Measurements from ENCODE around the gene GRK5. TPM values are rescaled to one million over a fixed set of nuclear protein-coding genes. Genes with fewer than 3 reads are reported as not detected.
A peak's percentile ranks its signal among the peaks of the same experiment; 100 is the strongest.

The GRK5 gene
- 25.3 and 25.8 TPM in 2 replicates for total RNA-seq

DNA sequence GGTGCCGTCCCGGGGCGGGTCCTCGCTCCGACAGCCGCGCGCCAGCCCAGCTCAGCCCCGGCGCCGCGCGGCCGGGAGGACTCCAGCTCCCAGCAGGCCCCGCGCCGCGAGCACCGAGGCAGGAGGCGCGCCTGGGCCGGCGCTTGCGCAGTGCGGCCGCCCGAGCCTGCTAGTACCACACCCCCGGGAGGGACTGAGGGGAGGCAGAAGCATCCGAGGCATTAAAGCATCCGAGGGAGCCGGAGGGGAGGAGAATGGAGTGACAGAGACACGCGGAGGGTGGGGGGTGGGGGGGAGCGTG, at the start of gene GRK5:
Gene GRK5 (plus strand): TSS at position 206 of the 301 bp plus-strand sequence. CDS start 347 bp downstream, outside the sequence.
- Mint-ChIP-seq H3K36me3 (ENCODE audit: low read depth) (peaks cover 3% of the 10 kb centered on the region), H3K27me3 (ENCODE audit: insufficient read depth) (no peaks in the 10 kb centered on the region), H3K9me3 (no peaks in the 10 kb centered on the region), H3K27ac (peak within 1 kb of the TSS; percentile 99), H3K4me1 (ENCODE audit: low read depth) (peaks cover 49% of the 10 kb centered on the region), H3K4me3 (peak within 1 kb of the TSS; percentile 99)
- DNase-seq (ENCODE audit: low spot score) = peak; percentile 98
- intact Hi-C loops (cut with micrococcal nuclease) = loop anchor here (1.0 to 10.0 kb wide), 7 partner anchors 8 to 497 kb away; partner anchors contain the start of genes BAG3, CACUL1, EIF3A and TIAL1

DNA sequence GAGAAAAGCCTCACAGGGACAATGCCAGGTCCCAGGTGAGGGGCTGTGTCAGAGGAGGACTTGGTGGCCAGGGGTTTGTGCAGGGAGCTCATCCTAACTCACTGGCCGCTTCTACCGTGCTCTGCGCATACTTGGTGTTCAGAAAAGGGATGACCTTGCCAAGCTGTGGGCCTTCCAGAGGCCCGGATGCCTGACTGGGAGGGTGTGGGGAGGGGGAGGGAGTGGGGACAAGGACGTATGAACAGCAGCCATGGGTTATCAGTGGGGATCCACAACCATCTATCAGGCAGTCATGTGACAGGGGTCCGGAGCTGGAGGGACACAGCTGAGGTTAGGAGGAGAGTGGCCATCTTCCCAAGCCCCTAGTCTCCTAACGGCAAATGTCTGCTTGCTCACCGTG, 48.0 kb upstream of the GRK5 start:
- H3K27me3 Mint-ChIP-seq (ENCODE audit: insufficient read depth) = no peaks in the 10 kb centered on the region
- intact Hi-C loops (cut with micrococcal nuclease) = no loop called here
- no peak overlapping the region for H3K4me3 Mint-ChIP-seq
- H3K36me3 Mint-ChIP-seq (ENCODE audit: low read depth) = peaks cover 37% of the 10 kb centered on the region
- H3K4me1 Mint-ChIP-seq (ENCODE audit: low read depth) = peaks cover 21% of the 10 kb centered on the region
- no peak for DNase-seq (ENCODE audit: low spot score)
- H3K9me3 Mint-ChIP-seq = no peaks in the 10 kb centered on the region
- no peak overlapping the region for H3K27ac Mint-ChIP-seq

DNA sequence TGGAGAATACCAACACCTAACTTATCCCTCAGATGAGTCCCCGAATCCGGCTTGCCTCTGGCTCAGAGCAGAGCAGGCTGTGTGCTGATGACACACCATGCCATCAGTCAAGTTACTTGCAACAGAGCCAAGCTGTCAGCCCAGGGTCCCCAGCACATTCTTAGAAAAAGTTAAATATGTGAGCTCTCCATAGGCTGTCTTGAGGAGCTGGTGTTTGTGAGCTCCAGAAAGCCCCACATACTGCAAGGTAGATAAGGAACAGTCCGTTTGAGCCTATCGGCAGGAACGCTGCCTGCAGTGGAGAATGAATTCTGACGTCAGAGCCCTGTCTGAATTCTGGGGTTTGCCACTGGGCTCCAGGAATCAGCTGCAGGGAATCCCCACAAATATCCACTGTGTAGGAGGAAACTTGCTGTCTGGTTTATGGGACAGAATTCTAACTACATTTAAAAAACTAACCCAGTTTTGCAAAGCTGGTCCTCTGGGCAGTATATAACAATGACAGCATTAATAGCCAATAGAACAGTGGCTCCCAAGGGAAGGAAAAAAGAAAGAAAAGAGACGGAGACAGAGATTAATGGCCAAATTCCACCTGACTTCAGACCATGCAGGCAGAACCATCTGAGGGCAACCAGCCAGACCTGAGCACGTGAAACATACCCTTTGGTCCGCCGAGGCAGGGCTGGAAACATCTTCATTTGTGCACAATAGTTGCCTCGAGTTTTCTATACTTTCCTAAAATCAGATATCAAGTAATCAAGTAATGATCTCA, 45.5 kb upstream of the GRK5 start:
- DNase-seq (ENCODE audit: low spot score) = no peak
- Mint-ChIP-seq H3K36me3 (ENCODE audit: low read depth) (peaks cover 19% of the 10 kb centered on the region), H3K4me3 (no peak overlapping the region), H3K9me3 (no peaks in the 10 kb centered on the region), H3K27ac (no peak overlapping the region), H3K4me1 (ENCODE audit: low read depth) (peaks cover 39% of the 10 kb centered on the region), H3K27me3 (ENCODE audit: insufficient read depth) (no peaks in the 10 kb centered on the region)
- intact Hi-C loops (cut with micrococcal nuclease) = no loop called here

DNA sequence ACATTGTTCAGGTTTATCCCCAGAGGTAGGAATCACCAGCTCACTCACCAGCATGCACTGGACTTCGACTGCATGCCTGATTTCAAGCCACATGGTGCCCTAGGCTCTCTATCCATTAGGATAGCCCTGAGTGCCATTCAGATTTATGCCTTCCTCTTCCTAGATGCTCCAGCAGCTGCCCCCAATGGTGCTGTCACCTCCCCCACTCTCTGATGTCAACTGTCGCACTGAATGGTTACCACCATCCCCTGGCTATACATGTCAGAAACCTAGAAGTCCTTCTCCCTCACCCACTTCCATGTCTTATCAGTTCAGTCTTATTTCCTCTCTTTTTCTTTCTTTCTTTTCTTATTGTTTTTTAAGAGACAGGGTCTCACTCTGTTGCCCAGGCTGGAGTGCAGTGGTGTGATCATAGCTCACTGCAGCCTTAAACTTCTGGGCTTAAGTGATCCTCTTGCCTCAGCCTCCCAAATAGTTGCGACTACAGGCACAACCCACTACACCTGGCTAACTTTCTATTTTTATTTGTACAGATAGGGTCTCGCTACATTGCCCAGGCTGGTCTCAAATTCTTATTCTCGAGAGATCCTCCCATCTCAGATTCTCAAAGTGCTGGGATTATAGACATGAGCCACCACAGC, 44.8 kb upstream of the GRK5 start:
- no peak overlapping the region for H3K27ac Mint-ChIP-seq
- intact Hi-C loops (cut with micrococcal nuclease) = no loop called here
- no peaks in the 10 kb centered on the region for H3K27me3 Mint-ChIP-seq (ENCODE audit: insufficient read depth)
- no peak overlapping the region for H3K4me3 Mint-ChIP-seq
- H3K36me3 Mint-ChIP-seq (ENCODE audit: low read depth) = peaks cover 24% of the 10 kb centered on the region
- DNase-seq (ENCODE audit: low spot score) = no peak
- no peaks in the 10 kb centered on the region for H3K9me3 Mint-ChIP-seq
- H3K4me1 Mint-ChIP-seq (ENCODE audit: low read depth) = peaks cover 45% of the 10 kb centered on the region

DNA sequence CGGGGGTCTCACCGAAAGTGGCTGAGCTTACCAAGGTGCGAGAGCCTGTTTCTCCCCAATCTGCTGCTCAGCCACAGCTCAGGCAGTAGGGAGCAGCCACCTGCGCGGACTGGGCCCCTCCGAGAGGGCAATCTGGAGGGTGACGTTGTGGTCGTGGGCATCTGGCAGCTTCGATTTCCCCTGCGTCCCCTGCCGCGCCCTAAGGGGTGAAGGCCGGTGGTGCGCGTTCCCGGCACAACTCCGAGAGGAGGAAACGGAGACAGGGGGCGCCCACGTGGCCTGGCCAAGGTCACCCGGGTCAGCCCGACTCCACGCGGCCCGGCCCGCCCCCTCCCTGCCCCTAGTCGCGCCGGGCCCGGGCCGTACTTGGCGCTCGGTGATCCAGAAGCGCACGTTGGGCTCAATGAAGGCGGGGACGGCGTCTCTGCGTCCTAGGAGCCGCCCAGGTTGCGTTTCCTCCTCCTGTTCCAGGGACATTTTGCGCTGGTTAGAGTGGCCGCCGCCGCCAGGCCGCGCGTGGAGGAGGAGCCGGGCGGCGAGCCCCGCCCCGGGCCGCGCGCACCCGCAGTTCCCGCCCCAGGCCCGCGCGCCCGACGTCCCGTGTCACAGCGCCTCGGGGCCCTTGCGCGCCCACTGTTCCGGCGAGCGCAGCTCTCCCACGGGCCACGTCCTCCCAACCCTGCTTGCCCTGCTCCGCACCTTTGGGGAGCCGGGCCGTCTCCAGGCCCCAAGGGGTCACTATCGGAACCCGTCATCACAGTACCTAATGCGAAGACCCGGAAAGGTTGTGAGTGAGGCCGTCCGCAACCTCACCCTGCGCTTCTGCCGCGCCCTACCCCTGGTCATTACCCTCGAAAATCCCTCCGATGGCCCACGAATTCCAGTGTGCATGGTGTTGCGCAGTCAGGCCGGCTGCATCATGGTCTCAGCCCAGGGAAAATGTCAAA, 41.9 kb upstream of the GRK5 start, which contains the start of gene SFXN4:
Gene SFXN4 (minus strand): TSS at position 544 of the 947 bp plus-strand sequence. CDS start 67 bp downstream, at position 477.
- peak within 1 kb of the TSS; percentile 94 for H3K27ac Mint-ChIP-seq
- H3K9me3 Mint-ChIP-seq = no peaks in the 10 kb centered on the region
- H3K4me3 Mint-ChIP-seq = peak within 1 kb of the TSS; percentile 91
- no peaks in the 10 kb centered on the region for H3K27me3 Mint-ChIP-seq (ENCODE audit: insufficient read depth)
- peak; percentile 82 for DNase-seq (ENCODE audit: low spot score)
- intact Hi-C loops (cut with micrococcal nuclease) = loop anchor here (1.0 kb wide), 7 partner anchors 13 to 486 kb away; partner anchors contain the start of genes BAG3, DENND10, EIF3A and PRDX3
- H3K4me1 Mint-ChIP-seq (ENCODE audit: low read depth) = peaks cover 45% of the 10 kb centered on the region
- H3K36me3 Mint-ChIP-seq (ENCODE audit: low read depth) = peaks cover 33% of the 10 kb centered on the region

DNA sequence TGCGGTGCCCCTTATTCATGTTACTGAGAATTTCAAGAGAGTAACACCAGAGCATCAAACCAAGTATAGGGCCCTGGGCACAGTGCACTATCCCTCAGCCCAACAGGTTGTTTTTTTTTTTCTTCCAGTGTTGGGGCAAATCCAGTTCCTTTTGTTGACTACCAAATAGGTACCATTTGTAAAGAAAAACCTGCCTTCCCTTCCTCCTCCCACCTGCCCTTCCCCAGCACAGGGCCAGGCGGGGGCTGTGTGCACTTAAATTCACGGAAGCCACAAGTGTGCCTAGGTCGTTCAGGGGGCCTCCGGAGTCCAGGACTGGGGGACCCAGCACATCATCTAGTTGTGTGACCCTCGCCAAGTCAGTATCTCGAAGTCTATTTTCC, 41.3 kb upstream of the GRK5 start:
- Mint-ChIP-seq H3K4me3 (peak overlapping the region; percentile 91), H3K9me3 (no peaks in the 10 kb centered on the region), H3K4me1 (ENCODE audit: low read depth) (peaks cover 45% of the 10 kb centered on the region), H3K36me3 (ENCODE audit: low read depth) (peaks cover 32% of the 10 kb centered on the region), H3K27me3 (ENCODE audit: insufficient read depth) (no peaks in the 10 kb centered on the region), H3K27ac (peak overlapping the region; percentile 94)
- intact Hi-C loops (cut with micrococcal nuclease) = no loop called here
- DNase-seq (ENCODE audit: low spot score) = no peak

DNA sequence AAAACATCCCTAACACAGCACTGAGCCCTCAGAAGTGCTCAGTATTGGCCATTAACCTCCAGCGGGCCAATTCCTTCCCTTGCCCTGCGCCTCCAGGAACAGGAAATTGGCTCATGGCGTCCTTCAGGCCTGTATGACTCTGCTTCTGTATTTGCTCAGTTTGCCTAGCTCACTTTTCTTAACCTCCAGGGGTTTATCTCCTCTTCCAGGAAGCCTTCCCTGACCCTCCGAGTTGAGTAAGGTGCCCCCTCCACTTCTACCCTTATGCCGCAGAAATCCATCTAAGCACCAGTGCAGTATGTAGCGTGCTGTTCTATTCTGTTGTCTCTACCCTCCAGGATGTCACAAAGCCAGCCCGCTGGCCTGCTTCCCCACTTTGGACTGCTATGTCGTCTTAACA, 40.8 kb upstream of the GRK5 start:
- Mint-ChIP-seq H3K9me3 (no peaks in the 10 kb centered on the region), H3K27ac (peak overlapping the region; percentile 94), H3K27me3 (ENCODE audit: insufficient read depth) (no peaks in the 10 kb centered on the region), H3K4me1 (ENCODE audit: low read depth) (peaks cover 41% of the 10 kb centered on the region), H3K4me3 (peak overlapping the region; percentile 91), H3K36me3 (ENCODE audit: low read depth) (peaks cover 36% of the 10 kb centered on the region)
- DNase-seq (ENCODE audit: low spot score) = no peak
- intact Hi-C loops (cut with micrococcal nuclease) = no loop called here

DNA sequence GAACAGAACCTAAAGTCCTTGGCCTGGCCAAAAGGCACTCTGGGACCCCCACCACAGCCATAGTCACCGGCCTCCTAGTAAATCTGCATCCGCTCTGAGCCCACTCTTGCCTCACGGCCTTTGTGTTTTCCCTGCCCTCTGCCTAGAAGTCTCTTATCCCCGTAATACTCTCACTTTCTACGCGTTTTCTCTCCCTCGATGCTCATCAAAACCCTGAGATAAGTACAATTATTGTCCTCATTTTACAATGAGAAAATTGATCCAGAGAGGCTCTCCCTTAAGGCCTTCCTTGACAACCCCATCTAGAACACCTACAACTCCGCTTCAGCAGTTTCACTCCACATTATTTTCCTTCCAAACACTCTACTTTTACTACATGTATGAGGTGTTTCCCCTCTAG, 40.3 kb upstream of the GRK5 start:
- Mint-ChIP-seq H3K9me3 (no peaks in the 10 kb centered on the region), H3K27ac (peak overlapping the region; percentile 94), H3K36me3 (ENCODE audit: low read depth) (peaks cover 39% of the 10 kb centered on the region), H3K4me1 (ENCODE audit: low read depth) (peaks cover 36% of the 10 kb centered on the region), H3K4me3 (peak overlapping the region; percentile 91), H3K27me3 (ENCODE audit: insufficient read depth) (no peaks in the 10 kb centered on the region)
- DNase-seq (ENCODE audit: low spot score) = no peak
- intact Hi-C loops (cut with micrococcal nuclease) = no loop called here

DNA sequence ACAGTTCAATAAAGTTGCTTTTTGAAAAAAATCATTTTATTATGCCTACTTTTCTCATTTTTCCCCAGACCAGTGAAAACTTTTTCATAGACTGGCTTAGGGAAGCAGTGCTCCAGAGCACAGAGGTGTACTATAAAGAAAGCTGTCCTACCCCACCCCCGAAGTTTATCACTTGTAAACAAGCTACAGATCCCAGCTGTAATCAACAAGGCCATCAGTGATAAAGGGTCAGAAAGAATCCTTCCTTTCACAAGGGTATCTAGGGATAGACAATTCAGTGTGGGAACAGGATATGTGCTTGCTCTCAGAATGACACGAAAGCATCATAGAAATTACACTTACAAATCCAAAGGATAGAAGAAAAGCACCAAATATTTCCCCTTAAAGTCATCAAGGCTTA, 33.3 kb upstream of the GRK5 start:
- intact Hi-C loops (cut with micrococcal nuclease) = loop anchor here (10.0 kb wide), 1 partner anchor 419 kb away; the partner anchor contains the start of gene CACUL1
- Mint-ChIP-seq H3K27ac (no peak overlapping the region), H3K4me1 (ENCODE audit: low read depth) (peaks cover 24% of the 10 kb centered on the region), H3K36me3 (ENCODE audit: low read depth) (peaks cover 47% of the 10 kb centered on the region), H3K9me3 (no peaks in the 10 kb centered on the region), H3K4me3 (no peak overlapping the region), H3K27me3 (ENCODE audit: insufficient read depth) (no peaks in the 10 kb centered on the region)
- DNase-seq (ENCODE audit: low spot score) = no peak

DNA sequence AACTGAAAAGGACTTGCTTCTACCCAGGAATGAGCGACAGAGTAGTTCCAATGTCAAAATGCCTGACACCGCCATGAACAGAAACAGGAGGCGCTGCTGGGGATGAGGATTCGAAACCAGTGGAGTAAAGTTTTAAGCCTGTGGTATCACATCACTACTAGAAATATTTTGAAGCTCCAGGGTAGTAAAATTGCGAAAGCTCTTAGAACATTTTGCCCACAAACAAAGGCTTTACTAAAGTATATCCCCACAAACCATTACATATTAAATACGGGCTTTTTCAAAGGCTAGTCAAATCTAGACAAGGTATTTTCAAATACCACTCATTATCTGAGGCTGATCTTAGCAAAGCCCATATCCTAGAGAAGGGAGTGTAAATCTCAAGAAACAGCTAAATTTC, 31.2 kb upstream of the GRK5 start:
- intact Hi-C loops (cut with micrococcal nuclease) = loop anchor here (5.0 to 10.0 kb wide), 2 partner anchors 326 to 421 kb away; partner anchors contain the start of gene CACUL1

DNA sequence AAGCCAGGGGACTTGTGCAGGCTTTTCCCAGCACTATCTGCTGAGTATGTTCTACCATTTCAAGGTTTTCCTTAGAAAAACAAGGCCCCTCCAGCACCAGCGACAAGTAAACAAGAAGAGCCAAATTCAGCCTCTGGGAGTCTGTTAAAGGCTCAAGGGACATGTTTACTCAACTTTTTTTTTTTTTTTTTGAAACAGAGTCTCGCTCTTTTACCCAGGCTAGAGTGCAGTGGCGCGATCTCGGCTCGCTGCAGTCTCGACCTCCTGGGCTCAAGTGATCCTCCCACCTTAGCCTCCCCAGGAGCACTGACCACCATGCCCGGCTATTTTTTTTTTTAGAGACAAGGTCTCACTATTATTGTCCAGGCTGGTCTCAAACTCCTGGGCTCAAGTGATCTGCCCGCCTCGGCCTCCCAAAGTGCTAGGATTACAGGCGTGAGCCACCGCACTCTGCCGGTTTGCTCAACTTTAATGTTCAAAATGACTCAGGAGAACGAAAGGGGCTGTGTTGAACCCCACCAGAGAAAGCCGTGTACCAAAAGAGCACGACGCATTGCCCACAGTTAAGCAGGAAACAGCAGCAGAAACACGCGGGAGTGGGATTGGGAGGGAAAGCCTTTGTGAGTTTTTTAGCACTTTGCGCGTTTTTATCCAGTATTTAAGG, 29.5 kb upstream of the GRK5 start:
- Mint-ChIP-seq H3K4me3 (peak overlapping the region; percentile 100), H3K4me1 (ENCODE audit: low read depth) (peaks cover 29% of the 10 kb centered on the region), H3K27me3 (ENCODE audit: insufficient read depth) (no peaks in the 10 kb centered on the region), H3K9me3 (no peaks in the 10 kb centered on the region), H3K36me3 (ENCODE audit: low read depth) (peaks cover 23% of the 10 kb centered on the region), H3K27ac (peak overlapping the region; percentile 100)
- peak; percentile 26 for DNase-seq (ENCODE audit: low spot score)
- intact Hi-C loops (cut with micrococcal nuclease) = loop anchor here (1.0 to 10.0 kb wide), 11 partner anchors 13 to 475 kb away; partner anchors contain the start of genes CACUL1, RGS10, SFXN4 and TIAL1

More for the DNA sequence above, 31.2 kb upstream of the GRK5 start:
- no peaks in the 10 kb centered on the region for H3K9me3 Mint-ChIP-seq
- peaks cover 29% of the 10 kb centered on the region for H3K4me1 Mint-ChIP-seq (ENCODE audit: low read depth)
- H3K27me3 Mint-ChIP-seq (ENCODE audit: insufficient read depth) = no peaks in the 10 kb centered on the region
- peaks cover 37% of the 10 kb centered on the region for H3K36me3 Mint-ChIP-seq (ENCODE audit: low read depth)
- peak overlapping the region; percentile 65 for H3K4me3 Mint-ChIP-seq
- no peak for DNase-seq (ENCODE audit: low spot score)
- H3K27ac Mint-ChIP-seq = peak overlapping the region; percentile 36

Measured in activated T-helper 1 cell treated with anti-CD3 and anti-CD28 coated beads, Interleukin-12 subunit alpha, Interleukin-12 subunit beta, Interleukin-2, Interleukin-4 antibody, amounts not matched to agents 30 ng/mL and 10 ng/mL and 1 ng/mL, durations not matched to agents 14 hours and 24 hours and 36 hours (primary cell).